ENCODE data around the gene BRME1.

The BRME1 gene

GRCh38 chr19:13905634-13906520 is at the start of gene BRME1, which contains the start of gene CC2D1A:
Gene BRME1 (minus strand): TSS chr19:13906117. CDS start chr19:13904892, 1,225 bp downstream.
Gene CC2D1A (plus strand): TSS chr19:13906201. CDS start chr19:13906442, 241 bp downstream.
- DNase-seq: no peak

GRCh38 chr19:13954185-13954584 is 48.3 kb upstream of the BRME1 start:
- no peak for DNase-seq

GRCh38 chr19:13952931-13953531 is 47.1 kb upstream of the BRME1 start:
- no peak for DNase-seq

GRCh38 chr19:13952154-13952930 is 46.4 kb upstream of the BRME1 start, which contains the start of gene DCAF15:
Gene DCAF15 (plus strand): TSS chr19:13952509. CDS start chr19:13952513, 4 bp downstream.
- peak; percentile 87 for DNase-seq

GRCh38 chr19:13951799-13952153 is 45.9 kb upstream of the BRME1 start:
- DNase-seq: no peak

GRCh38 chr19:13951043-13951442 is 45.1 kb upstream of the BRME1 start:
- no peak for DNase-seq

GRCh38 chr19:13946414-13946813 is 40.5 kb upstream of the BRME1 start:
- DNase-seq: no peak

- no peak for DNase-seq
Observed at GRCh38 chr19:13942023-13942684, 36.2 kb upstream of the BRME1 start.

GRCh38 chr19:13938301-13939064 is 32.6 kb upstream of the BRME1 start, which contains the start of gene PODNL1:
Gene PODNL1 (minus strand): TSS chr19:13938417. CDS start chr19:13938181, 236 bp downstream.
- DNase-seq: no peak

GRCh38 chr19:13937479-13938300 is 31.8 kb upstream of the BRME1 start:
- no peak for DNase-seq

- no peak for DNase-seq
Observed at GRCh38 chr19:13935765-13936510, 30.0 kb upstream of the BRME1 start.

GRCh38 chr19:13934785-13935109 is 28.8 kb upstream of the BRME1 start:
- no peak for DNase-seq

- no peak for DNase-seq
Observed at GRCh38 chr19:13932911-13933393, 27.0 kb upstream of the BRME1 start.

GRCh38 chr19:13932149-13932637 is 26.3 kb upstream of the BRME1 start:
- no peak for DNase-seq

GRCh38 chr19:13931391-13932148 is 25.7 kb upstream of the BRME1 start:
- DNase-seq: no peak

- DNase-seq: no peak
Observed at GRCh38 chr19:13930402-13930801, 24.5 kb upstream of the BRME1 start.

- DNase-seq: no peak
Observed at GRCh38 chr19:13929956-13930355, 24.0 kb upstream of the BRME1 start.

- no peak for DNase-seq
Observed at GRCh38 chr19:13929340-13929739, 23.4 kb upstream of the BRME1 start.

- DNase-seq: no peak
Observed at GRCh38 chr19:13926715-13927114, 20.8 kb upstream of the BRME1 start.
